ENCODE measurements around the gene NSMF.
A peak's percentile ranks its signal among the peaks of the same experiment; 100 is the strongest.

Gene NSMF

DNA sequence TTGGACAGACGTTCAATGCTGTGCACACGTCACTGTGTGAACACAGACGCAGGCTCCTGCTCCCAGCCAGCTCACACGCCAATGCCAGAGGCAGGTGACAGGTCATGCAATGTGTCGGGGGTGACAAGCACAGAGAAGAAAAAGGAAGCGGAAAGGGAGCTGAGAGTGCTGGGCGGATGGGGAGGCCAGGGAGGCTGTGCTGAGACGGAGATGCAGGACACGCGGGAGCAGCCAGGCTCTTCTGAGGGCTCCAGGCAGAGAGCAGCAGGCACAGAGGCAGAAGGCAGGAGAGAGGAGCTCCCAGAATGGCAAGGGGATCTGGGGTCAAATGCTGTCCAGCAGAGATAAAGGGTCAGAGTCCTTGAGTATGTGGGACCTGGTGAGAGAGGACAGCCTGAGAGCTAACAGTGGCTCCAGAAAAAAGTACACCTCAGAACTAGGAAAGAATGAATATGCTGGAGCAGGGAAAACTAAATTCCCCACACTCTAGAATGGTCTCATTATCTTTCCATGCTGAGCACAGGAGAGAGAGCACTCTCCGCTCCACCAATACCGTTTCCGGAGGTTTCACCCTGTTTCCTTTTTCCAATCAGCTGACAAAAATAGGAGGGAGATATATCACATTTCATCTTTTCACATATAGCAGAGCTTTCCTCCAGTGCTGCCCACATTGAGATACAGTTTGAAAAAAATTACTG lies 32.8 kb upstream of the NSMF start:
- DNase-seq = no peak

GRCh38 chr9:137490532-137491186 lies 31.5 kb upstream of the NSMF start:
- no peak for DNase-seq

DNA sequence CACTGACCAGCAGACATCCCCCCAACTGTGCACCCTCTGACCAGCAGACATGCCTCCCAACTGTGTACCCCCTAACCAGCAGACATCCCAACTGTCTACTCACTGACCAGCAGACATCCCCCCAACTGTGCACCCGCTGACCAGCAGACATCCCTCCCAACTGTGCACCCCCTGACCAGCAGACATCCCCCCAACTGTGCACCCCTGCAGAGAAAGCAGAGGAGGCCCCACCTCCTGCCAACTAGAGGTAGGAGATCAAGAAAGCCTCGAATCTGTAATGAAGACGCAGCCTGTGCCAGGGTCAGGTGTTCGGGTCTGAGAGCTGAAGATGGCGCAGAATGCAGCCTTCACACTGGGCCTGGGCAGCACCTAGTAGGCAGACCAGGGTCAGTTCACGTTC lies 29.8 kb upstream of the NSMF start:
- no peak for DNase-seq

- no peak for DNase-seq
These were observed 29.2 kb upstream of the NSMF start for GRCh38 chr9:137488327-137488653.

DNA sequence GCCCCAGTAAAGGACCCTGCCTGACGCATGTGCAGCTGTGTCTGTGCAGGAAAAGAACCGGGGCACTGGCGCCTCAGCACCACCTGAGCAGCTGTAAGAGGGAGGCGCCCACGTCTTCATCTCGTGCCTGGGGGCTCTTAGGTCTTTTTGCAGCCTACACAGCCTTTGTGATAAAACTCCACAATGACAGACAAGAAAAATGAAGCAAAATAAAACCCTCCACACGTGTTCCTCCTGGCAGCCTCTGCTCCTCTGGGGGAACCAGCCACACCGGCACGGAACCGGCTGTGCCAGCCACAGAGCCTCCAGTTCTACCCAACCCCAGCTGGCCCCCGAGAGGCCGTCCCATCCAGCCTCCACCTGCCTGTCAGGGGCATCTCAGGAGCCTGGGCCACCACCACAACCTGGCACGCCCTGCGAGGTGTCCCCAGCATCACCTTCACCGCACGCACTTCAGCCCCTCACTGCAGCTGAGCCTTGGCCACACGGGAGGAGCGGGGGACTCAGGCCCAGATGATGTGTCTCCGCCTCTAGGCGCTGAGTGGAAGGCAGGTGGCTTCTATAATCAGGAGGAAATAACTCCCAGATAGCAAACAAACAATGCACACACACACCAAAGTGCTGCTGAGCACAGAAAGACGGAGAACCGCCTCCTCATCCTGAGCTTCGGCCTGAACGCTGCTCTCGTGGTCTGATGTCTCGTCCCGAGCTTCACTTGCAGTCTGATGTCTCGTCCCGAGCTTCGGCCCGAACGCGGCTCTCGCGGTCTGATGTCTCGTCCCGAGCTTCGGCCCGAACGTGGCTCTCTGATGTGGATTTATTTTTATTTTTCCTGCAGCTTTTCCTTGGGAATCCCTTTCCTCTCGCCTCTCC lies 28.6 kb upstream of the NSMF start:
- no peak for DNase-seq

DNA sequence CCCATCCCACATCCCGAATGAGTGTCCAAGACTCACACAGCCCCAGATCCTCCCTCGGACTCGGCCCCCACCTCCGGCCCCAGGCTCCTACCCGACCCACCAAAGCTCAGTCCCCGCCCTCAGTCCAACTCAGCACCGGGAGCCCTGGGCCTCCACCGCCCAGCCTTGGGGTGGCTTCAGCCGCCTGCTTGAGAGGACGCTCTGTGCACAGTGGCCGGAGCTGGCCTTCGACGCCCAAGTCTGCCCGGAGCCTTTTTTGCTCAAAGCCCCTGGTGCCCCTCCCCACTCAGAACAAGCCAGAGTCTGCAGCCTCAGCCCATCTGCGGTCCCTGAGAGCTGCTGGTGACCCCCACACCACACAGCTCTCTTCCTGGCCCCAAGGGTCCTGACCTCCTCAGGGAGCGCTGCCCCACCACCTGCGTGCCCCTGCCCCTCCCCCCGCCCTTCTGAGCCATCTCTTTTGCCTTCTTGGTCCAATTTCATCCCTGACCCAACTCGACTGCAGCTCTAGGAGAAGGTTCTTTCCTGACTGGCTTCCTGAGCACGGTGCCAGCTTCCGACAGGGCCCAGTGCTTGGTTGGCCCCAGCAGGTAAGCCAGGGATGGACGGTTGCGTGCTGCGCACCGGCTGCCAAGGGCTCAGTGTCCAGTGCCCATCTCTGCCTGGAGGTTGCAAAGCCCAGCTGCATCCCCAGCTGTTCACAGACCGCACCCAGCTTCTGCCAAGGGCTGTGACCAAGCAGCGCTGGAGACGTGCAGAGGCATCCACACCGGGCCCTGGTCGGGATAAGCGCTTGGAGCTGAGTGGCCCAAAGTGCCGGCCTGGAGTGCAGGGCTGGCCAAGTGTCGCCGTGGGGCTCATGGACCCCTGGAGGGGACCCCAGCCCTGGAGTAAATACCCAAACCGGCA lies 27.7 kb upstream of the NSMF start:
- DNase-seq = no peak

DNA sequence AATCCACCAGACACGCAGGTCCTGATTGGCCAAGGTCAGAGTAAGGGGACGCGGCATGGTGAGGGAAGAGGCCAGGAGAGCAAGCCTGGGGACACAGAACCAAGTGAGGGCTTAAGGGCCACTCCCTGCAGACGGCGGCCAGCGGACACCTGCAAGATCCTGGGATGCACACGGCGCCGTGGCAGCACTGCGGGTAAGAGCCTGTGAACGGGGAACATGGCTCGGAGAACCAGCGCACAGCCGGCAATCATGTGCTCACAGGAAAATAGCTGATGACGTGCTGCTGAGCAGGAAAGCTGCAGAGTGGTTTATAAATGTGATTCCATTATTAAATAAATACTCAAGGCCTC lies 27.0 kb upstream of the NSMF start:
- no peak for DNase-seq

GRCh38 chr9:137485343-137486140 lies 26.4 kb upstream of the NSMF start:
- no peak for DNase-seq

DNA sequence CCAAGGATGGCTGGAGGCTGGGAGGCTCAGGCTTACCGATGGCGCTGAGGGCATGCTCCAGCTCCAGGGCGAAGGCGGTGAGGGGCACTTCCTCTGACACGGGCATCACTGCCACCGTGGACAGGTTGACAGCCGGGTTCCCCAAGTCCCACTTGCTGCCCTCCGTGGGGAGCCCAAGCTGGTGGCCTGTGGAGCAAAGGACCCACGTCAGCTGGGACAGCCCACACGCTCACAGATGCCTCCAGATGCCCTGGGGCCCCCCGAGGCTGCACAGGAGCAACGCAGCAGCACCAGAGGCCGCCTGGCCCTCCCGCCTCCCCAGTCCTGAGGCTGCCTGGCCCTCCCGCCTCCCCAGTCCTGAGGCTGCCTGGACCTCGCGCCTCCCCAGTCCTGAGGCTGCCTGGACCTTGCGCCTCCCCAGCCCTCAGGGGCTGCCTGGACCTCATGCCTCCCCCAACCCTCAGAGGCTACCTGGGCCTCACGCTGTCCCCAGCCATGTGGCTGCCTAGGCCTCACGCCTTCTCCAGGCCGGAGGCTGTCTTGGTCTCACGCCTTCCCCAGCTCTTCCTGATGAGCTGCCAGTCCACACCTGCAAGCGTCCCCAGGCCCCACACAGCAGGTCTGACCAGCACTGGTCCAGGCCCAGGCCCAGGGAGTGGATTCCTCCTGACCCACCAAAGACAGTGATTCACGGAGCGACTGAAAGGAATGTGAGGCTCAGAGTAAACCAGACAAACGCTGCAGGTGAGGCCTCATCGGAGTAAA lies 25.6 kb upstream of the NSMF start:
- no peak for DNase-seq

- DNase-seq = no peak
These were observed 23.1 kb upstream of the NSMF start for GRCh38 chr9:137482094-137482781.

- DNase-seq = no peak
These were observed 21.9 kb upstream of the NSMF start for GRCh38 chr9:137480686-137481683.

GRCh38 chr9:137479892-137480685 lies 21.0 kb upstream of the NSMF start:
- no peak for DNase-seq

DNA sequence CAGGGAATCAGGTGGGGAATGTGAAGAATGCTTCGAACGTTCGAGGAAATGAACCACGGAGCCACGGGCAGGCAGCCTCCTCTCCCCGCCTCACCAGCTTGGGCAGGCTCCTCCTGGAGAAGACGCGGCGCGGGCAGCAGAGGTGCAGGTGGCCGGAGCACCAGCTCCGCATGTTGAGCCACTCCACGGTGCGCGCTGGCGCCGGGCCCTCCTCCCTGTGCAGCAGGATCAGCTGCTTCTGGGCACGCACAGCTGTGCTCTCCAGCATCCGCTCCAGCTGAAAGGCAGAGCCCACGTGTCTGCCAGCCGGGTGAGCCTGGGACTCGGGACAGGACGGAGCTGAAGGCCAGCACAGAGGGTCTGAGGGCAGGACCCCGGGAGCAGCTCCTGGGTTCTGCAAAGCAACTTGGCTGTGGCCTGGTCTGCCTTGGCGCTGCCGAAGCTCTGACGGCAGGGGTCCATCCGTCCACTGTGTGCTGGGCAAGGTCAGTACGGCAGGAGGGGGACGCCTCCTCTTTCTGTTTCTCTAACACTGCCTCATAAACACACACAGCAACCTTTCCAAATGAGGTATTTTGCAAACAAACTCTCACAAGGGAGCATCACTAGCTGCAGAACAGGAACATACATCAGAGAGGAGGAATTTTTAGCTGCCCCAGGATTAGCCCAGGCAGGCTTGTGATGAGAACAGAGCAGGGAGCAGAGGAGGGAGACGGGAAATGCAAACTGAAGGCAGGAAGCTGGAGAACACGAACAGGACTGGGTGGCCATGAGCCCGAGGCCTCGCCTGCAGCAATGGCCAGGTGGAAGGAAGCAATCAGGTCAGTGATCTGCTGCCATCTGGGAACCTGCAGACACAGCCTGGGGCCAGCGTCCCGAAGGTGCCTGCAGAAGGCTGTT lies 20.1 kb upstream of the NSMF start:
- DNase-seq = peak; percentile 70

DNA sequence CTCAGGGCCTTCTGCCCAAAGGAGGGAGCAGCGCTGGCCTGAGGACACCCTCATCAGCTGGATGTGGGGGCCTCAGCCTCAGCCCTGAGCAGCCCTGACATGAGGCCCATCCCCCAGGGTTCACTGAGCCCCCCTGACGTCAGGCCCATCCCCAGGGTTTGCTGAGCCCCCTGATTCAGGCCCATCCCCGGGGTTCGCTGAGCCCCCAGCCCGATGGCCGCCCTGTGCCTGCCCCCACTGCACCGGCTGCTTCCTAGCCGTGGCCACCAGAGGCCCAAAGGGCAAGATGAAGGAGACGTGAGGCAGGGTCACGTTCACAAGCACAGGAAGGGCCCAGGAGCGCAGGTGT lies 19.5 kb upstream of the NSMF start:
- DNase-seq = no peak

- DNase-seq = no peak
These were observed 18.9 kb upstream of the NSMF start for GRCh38 chr9:137477778-137478612.

DNA sequence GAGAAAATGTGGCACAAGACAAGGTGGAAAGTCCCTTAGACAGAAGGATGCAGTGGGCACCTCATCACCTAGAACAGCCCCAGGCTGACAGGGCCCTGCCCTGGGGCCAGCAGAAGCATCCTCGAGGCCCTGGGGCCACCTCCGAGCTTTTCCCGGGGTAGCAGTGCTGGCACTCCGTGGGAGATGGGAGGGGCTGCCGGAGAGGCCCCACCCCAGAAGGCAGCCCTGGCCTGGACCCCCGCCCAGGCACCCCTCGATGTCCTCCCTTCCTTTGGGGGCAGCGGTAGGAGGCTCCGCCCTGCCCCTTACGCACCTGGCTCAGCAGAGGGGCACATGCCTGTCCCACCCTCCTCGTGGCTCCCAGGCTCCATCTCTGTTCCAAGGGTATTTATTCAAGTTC lies 17.7 kb upstream of the NSMF start:
- no peak for DNase-seq

- DNase-seq = no peak
These were observed 16.5 kb upstream of the NSMF start for GRCh38 chr9:137475666-137476065.
